ENCODE measurements around the gene TTC24.

DNA sequence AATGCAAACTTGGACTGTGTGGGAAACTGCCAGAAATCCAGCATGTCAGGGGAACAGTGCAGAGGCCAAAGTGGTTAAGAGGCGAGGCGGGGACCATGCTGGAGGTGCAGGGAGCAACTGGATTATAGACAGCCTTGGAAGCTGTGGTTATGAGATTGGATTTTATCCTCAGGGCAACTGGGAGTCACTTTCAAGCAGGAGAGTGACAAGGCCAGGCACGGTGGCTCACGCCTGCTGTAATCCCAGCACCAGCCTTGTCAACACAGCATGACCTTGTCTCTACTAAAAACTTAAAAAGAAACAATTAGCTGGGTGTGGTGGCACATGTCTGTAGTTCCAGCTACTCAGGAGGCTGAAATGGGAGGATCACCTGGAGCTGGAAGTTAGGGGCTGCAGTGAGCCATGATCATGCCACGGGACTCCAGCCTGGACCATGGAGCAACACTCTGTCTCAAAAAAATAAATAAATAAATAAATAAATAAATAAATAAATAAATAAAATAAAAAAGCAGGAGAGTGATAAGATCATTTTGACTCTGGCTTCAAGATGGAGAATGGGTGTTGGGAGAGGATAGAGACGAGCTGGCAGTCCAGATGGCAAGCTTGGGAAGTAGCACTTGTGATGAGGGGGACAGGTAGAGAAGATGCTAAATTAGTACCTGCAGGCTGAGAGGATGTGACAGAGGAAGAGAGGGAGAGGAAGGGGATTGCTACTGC lies 43.2 kb downstream of the TTC24 start:
- TF ChIP-seq, protein P1, sequence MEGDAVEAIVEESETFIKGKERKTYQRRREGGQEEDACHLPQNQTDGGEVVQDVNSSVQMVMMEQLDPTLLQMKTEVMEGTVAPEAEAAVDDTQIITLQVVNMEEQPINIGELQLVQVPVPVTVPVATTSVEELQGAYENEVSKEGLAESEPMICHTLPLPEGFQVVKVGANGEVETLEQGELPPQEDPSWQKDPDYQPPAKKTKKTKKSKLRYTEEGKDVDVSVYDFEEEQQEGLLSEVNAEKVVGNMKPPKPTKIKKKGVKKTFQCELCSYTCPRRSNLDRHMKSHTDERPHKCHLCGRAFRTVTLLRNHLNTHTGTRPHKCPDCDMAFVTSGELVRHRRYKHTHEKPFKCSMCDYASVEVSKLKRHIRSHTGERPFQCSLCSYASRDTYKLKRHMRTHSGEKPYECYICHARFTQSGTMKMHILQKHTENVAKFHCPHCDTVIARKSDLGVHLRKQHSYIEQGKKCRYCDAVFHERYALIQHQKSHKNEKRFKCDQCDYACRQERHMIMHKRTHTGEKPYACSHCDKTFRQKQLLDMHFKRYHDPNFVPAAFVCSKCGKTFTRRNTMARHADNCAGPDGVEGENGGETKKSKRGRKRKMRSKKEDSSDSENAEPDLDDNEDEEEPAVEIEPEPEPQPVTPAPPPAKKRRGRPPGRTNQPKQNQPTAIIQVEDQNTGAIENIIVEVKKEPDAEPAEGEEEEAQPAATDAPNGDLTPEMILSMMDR (IDR thresholded peaks at IDR 0.05) = no peak
- no peak for TF ChIP-seq POLR2A (IDR thresholded peaks at IDR 0.05)
